CD4-positive, alpha-beta memory T cell (primary cell): ENCODE measurements around the gene DNM2. TPM values are rescaled to one million over a fixed set of nuclear protein-coding genes. Genes with fewer than 3 reads are reported as not detected.
A peak's percentile ranks its signal among the peaks of the same experiment; 100 is the strongest.

Experiments used
- CTCF ChIA-PET: fragments of 350-600 bp; sonication (Branson Sonifier 250); formaldehyde crosslinking; loops from one replicate; lab custom pipeline; 2021; ENCODE audit warnings: inconsistent platforms; ENCODE audit not compliant: partially characterized antibody; lab: Charles Lee
- POLR2A ChIA-PET: fragments of 350-600 bp; sonication (Branson Sonifier 250); formaldehyde crosslinking; loops from one replicate; lab custom pipeline; 2021; ENCODE audit not compliant: partially characterized antibody; lab: Charles Lee
- DNase-seq, 5 donors: peaks; one replicate each; pipeline versions ENCODE4 v3.0.0 to v3.0.0-alpha.2; 2020 to 2022; ENCODE audit warnings: mixed read lengths in 1 of 5
- H3K27ac ChIP-seq: one replicate; pipeline ENCODE4 v1.7.0; 2013; ENCODE audit warnings: low read depth, low read length
- H3K27me3 ChIP-seq: 2 replicates; pipeline ENCODE4 v1.7.0; 2013; ENCODE audit warnings: mild to moderate bottlenecking, low read length, moderate library complexity; ENCODE audit not compliant: insufficient read depth
- H3K36me3 ChIP-seq: 2 replicates; pipeline ENCODE4 v1.7.0; 2013; ENCODE audit warnings: mild to moderate bottlenecking, low read length, moderate library complexity; ENCODE audit not compliant: insufficient read depth
- H3K4me1 ChIP-seq: 2 replicates; pipeline ENCODE4 v1.7.0; 2013; ENCODE audit warnings: mild to moderate bottlenecking, low read length, moderate library complexity; ENCODE audit not compliant: insufficient read depth
- H3K4me3 ChIP-seq, 2 donors: one replicate each; pipeline ENCODE4 v1.7.0; 2013; ENCODE audit warnings: low read length in 2 of 2, mild to moderate bottlenecking in 1 of 2
- H3K9me3 ChIP-seq, 2 donors: one replicate each; pipeline ENCODE4 v1.7.0; 2013; ENCODE audit warnings: low read length in 2 of 2, control low read depth in 1 of 2; ENCODE audit not compliant: control insufficient read depth in 1 of 2
- H3K27ac Mint-ChIP-seq, 7 donors: one replicate each; pipeline ENCODE4 v1.8.0; 2020 to 2021; ENCODE audit warnings: mixed read lengths in 7 of 7, mild to moderate bottlenecking in 6 of 7, inconsistent platforms in 3 of 7, moderate library complexity in 3 of 7
- H3K27me3 Mint-ChIP-seq, 2 donors: one replicate each; pipeline ENCODE4 v1.8.0; 2020 to 2021; ENCODE audit warnings: mixed read lengths in 2 of 2
- H3K36me3 Mint-ChIP-seq, 2 donors: one replicate each; pipeline ENCODE4 v1.8.0; 2020 to 2021; ENCODE audit warnings: mixed read lengths in 2 of 2, inconsistent platforms in 1 of 2, mild to moderate bottlenecking in 1 of 2
- H3K4me1 Mint-ChIP-seq, 4 donors: one replicate each; pipeline ENCODE4 v1.8.0; 2020 to 2021; ENCODE audit warnings: mixed read lengths in 4 of 4, mild to moderate bottlenecking in 1 of 4
- H3K4me3 Mint-ChIP-seq, 8 donors: one replicate each; pipeline ENCODE4 v1.8.0; 2020 to 2021; ENCODE audit warnings: mixed read lengths in 8 of 8, mild to moderate bottlenecking in 7 of 8, moderate library complexity in 6 of 8, inconsistent platforms in 3 of 8
- H3K9me3 Mint-ChIP-seq, 8 donors: one replicate each; pipeline ENCODE4 v1.8.0; 2020 to 2021; ENCODE audit warnings: mixed read lengths in 8 of 8, mild to moderate bottlenecking in 5 of 8, inconsistent platforms in 3 of 8, moderate library complexity in 1 of 8
- intact Hi-C: fragments of 100-400 bp; cut with micrococcal nuclease; formaldehyde crosslinking; loops from one replicate; pipeline ENCODE4 v1.15.1; 2023
- polyA plus RNA-seq, 2 donors: library from polyadenylated mRNA; unstranded; fragments of 300-500 nt; fragmentation: Illumina TruSeq; gene quantifications; one replicate each; pipeline ENCODE4 v1.2.3, GENCODE V29; 2021
- total RNA-seq, 2 experiments: library from RNA; stranded (reverse); gene quantifications; one replicate each; pipeline ENCODE4 v1.2.3, GENCODE V29; 2021

Gene DNM2
- total and polyA plus RNA-seq, 4 experiments from 2014 or later = 46.3 to 272 (median 174) TPM

DNA sequence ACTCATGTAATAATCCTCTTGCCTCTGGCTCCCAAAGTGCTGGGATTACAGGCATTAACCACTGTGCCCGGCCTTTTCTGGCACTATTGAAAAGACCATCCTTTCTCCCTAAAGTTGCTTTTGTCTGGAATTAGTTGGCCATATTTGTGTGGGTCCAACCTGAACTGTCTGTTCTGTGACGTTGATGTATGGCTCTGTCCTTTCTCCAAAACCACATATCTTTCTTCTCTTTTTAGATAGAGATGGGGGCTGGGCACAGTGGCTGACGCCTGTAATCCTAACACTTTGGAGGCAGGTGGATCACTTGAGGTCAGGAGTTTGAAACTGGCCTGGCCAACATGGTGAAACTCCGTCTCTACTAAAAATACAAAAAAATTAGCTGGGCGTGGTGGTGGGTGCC is 17.9 kb downstream of the DNM2 start:
- H3K36me3 Mint-ChIP-seq = peaks cover 7 to 14% of the 10 kb centered on the region in 2 donors
- ChIA-PET CTCF (interaction anchor here (0.7 to 1.2 kb wide), 3 partner anchors 128 to 154 kb away, joined by 3 read pairs; no protein-coding TSS in a partner anchor), POLR2A (no interaction called here)
- no peaks in the 10 kb centered on the region for H3K27me3 Mint-ChIP-seq
- peaks cover 49% of the 10 kb centered on the region for H3K4me1 ChIP-seq
- H3K9me3 Mint-ChIP-seq = peaks cover 0 to 3% (median 0%) of the 10 kb centered on the region in 8 donors
- no peaks in the 10 kb centered on the region for H3K36me3 ChIP-seq
- peak overlapping the region in 2 of 7 donors; percentile 22 to 58 for H3K27ac Mint-ChIP-seq
- no peak for DNase-seq
- intact Hi-C loops = no loop called here
- H3K4me3 ChIP-seq = no peak overlapping the region
- H3K4me3 Mint-ChIP-seq = no peak overlapping the region
- H3K4me1 Mint-ChIP-seq = peaks cover 23 to 52% (median 35%) of the 10 kb centered on the region in 4 donors
- no peaks in the 10 kb centered on the region for H3K27me3 ChIP-seq
- no peaks in the 10 kb centered on the region for H3K9me3 ChIP-seq
- H3K27ac ChIP-seq = no peak overlapping the region

DNA sequence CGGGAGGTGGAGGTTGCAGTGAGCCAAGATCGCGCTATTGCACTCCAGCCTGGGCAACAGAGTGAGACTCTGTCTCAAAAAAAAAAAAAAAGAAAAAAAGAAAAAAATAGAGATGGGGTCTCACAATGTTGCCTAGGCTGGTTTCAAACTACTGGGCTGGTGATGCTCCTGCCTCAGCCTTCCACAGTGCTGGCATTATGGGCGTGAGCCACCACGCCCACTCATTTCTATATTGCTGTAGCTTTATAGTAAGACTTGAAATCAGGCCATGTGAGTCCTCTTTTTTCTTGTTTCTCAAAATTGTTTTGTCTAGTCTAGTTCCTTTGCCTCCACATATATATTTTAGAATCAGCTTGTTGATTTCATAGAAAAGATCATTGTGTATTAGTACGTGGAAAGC is 18.3 kb downstream of the DNM2 start:
- Histone ChIP-seq H3K27ac (no peak overlapping the region), H3K27me3 (no peaks in the 10 kb centered on the region), H3K4me1 (peaks cover 45% of the 10 kb centered on the region), H3K9me3 (no peaks in the 10 kb centered on the region), H3K36me3 (no peaks in the 10 kb centered on the region), H3K4me3 (no peak overlapping the region)
- ChIA-PET POLR2A (interaction anchor here (1.7 kb wide), 1 partner anchor 18 kb away, joined by 4 read pairs; no protein-coding TSS in a partner anchor), CTCF (interaction anchor here (0.7 to 1.2 kb wide), 3 partner anchors 128 to 155 kb away, joined by 3 read pairs; no protein-coding TSS in a partner anchor)
- H3K36me3 Mint-ChIP-seq = peaks cover 7 to 14% of the 10 kb centered on the region in 2 donors
- intact Hi-C loops = no loop called here
- DNase-seq = peak in 1 of 5 donors; percentile 3
- peak overlapping the region in 3 of 7 donors; percentile 22 to 50 (median 47) for H3K27ac Mint-ChIP-seq
- H3K4me1 Mint-ChIP-seq = peaks cover 26 to 52% (median 36%) of the 10 kb centered on the region in 4 donors
- peaks cover 0 to 3% (median 0%) of the 10 kb centered on the region in 8 donors for H3K9me3 Mint-ChIP-seq
- no peaks in the 10 kb centered on the region for H3K27me3 Mint-ChIP-seq
- no peak overlapping the region for H3K4me3 Mint-ChIP-seq

DNA sequence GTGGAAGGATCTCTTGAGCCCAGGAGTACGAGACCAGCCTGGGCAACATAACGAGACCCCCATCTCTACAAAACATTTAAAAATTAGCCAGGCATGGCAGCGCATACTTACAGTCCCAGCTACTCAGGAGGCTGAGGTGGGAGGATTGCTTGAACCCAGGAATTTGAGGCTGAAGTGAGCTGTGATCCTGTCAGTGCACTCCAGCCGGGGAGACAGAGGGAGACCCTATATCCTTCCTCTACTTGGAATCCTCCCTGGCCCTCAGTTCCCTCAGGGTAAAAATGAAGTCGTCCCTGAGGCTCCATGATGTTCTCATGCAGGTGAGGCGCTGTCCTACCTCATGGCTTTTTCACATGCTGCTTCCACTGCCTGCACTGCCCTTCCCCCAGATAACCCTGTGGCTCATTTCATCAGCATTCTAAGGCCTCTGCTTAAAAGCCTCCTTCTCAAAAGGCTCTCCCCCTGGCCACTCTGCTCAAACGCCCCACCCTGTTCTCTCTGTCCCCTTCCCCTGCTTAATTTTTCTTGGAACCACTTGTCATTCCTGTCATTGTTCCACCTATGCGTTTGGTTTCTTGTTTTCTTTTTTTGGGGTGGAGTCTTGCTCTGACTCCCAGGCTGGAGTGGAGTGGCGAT is 19.2 kb downstream of the DNM2 start:
- H3K4me1 ChIP-seq = peaks cover 40% of the 10 kb centered on the region
- intact Hi-C loops = no loop called here
- H3K36me3 Mint-ChIP-seq = peaks cover 7 to 10% of the 10 kb centered on the region in 2 donors
- H3K4me3 ChIP-seq = no peak overlapping the region
- no peak for DNase-seq
- peaks cover 0 to 3% (median 0%) of the 10 kb centered on the region in 8 donors for H3K9me3 Mint-ChIP-seq
- CTCF ChIA-PET = interaction anchor here (0.9 to 1.2 kb wide), 2 partner anchors 127 to 129 kb away, joined by 3 read pairs; no protein-coding TSS in a partner anchor
- no peaks in the 10 kb centered on the region for H3K27me3 ChIP-seq
- POLR2A ChIA-PET = interaction anchor here (1.7 kb wide), 1 partner anchor 18 kb away, joined by 4 read pairs; no protein-coding TSS in a partner anchor
- no peak overlapping the region for H3K4me3 Mint-ChIP-seq
- H3K9me3 ChIP-seq = no peaks in the 10 kb centered on the region
- H3K27ac Mint-ChIP-seq = peak overlapping the region in 6 of 7 donors; percentile 23 to 90 (median 72)
- H3K4me1 Mint-ChIP-seq = peaks cover 26 to 49% (median 35%) of the 10 kb centered on the region in 4 donors
- no peak overlapping the region for H3K27ac ChIP-seq
- H3K27me3 Mint-ChIP-seq = no peaks in the 10 kb centered on the region
- no peaks in the 10 kb centered on the region for H3K36me3 ChIP-seq

DNA sequence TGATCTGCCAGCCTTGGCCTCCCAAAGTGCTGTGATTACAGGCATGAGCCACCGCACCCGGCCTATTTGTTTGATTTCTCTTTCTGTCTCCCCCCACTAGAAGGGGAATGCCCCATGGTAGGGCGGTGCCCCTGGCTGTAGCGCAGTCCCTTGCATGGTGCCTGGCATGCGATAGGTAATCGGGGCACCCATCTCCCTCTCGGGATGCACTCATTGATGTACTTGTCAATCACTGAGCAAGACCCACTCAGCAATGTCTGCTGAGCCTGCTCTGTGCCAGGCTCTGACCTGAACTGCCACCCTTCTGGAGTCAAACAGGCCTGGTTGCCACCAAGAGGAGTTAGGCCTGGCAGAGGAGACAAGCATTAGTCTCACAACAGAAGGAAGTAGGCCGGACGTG is 19.8 kb downstream of the DNM2 start:
- no peaks in the 10 kb centered on the region for H3K36me3 ChIP-seq
- H3K4me1 ChIP-seq = peaks cover 43% of the 10 kb centered on the region
- no peak overlapping the region for H3K4me3 ChIP-seq
- Mint-ChIP-seq H3K27ac (peak overlapping the region in 6 of 7 donors; percentile 29 to 90 (median 50)), H3K36me3 (peaks cover 7 to 10% of the 10 kb centered on the region in 2 donors), H3K4me3 (no peak overlapping the region), H3K9me3 (peaks cover 0 to 3% (median 0%) of the 10 kb centered on the region in 8 donors), H3K27me3 (no peaks in the 10 kb centered on the region), H3K4me1 (peaks cover 26 to 55% (median 39%) of the 10 kb centered on the region in 4 donors)
- no peak overlapping the region for H3K27ac ChIP-seq
- ChIA-PET CTCF (no interaction called here), POLR2A (interaction anchor here (1.7 kb wide), 1 partner anchor 19 kb away, joined by 4 read pairs; no protein-coding TSS in a partner anchor)
- no peaks in the 10 kb centered on the region for H3K9me3 ChIP-seq
- intact Hi-C loops = no loop called here
- peak in 1 of 5 donors; percentile 32 for DNase-seq
- no peaks in the 10 kb centered on the region for H3K27me3 ChIP-seq

DNA sequence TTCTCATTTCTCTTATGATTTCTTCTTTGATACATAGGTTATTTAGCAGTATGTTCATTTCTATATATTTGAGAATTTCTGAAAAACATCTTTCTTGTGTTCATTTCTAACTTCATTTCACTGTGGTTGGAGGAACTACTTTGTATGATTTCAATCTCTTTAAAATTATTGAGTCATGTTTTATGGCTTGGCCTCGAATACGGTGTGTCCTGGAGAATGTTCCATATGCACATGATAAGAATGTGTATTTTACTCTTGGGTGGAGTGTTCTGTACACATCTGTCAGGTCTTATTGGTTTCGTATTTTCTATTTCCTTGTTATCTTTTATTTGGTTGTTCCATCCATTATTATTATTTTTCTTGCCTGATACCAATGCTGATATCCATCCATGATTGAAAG is 22.9 kb downstream of the DNM2 start:
- H3K4me1 ChIP-seq = peaks cover 56% of the 10 kb centered on the region
- H3K9me3 ChIP-seq = no peaks in the 10 kb centered on the region
- no peaks in the 10 kb centered on the region for H3K27me3 ChIP-seq
- intact Hi-C loops = no loop called here
- Mint-ChIP-seq H3K4me3 (peak overlapping the region in 1 of 8 donors; percentile 45), H3K4me1 (peaks cover 27 to 67% (median 47%) of the 10 kb centered on the region in 4 donors), H3K27ac (peak overlapping the region in 4 of 7 donors; percentile 35 to 61 (median 38)), H3K27me3 (no peaks in the 10 kb centered on the region), H3K9me3 (peaks cover 0 to 3% (median 0%) of the 10 kb centered on the region in 8 donors), H3K36me3 (peaks cover 7 to 12% of the 10 kb centered on the region in 2 donors)
- no peak overlapping the region for H3K4me3 ChIP-seq
- H3K27ac ChIP-seq = no peak overlapping the region
- peaks cover 8% of the 10 kb centered on the region for H3K36me3 ChIP-seq
- ChIA-PET CTCF (interaction anchor here (0.7 kb wide), 1 partner anchor 30 kb away, joined by 3 read pairs; no protein-coding TSS in a partner anchor), POLR2A (interaction anchor here (1.2 to 1.3 kb wide), 2 partner anchors 19 to 24 kb away, joined by 3 to 4 read pairs; no protein-coding TSS in a partner anchor)
- no peak for DNase-seq

DNA sequence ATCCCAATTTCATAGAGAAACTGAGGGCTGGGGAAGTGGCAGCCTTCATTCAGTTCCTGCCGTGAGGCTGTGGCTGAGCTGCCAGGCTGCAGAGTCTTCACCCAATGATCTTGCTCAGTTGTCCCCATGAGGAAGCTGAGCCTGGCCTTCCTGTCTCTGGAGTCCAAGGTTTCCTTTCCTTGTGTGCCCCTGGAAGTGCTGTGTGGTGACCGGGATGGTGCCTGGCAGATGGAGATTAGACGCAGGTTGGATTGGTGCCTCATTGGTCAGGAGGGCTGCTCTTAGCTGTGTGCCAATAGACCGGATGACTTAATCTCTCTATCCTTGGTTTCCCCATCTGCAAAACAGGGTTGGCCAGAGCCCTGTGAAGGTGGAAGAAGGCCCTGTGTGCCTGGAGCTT is 24.6 kb downstream of the DNM2 start:
- H3K4me3 Mint-ChIP-seq = no peak overlapping the region
- H3K36me3 ChIP-seq = peaks cover 8% of the 10 kb centered on the region
- peaks cover 25 to 67% (median 44%) of the 10 kb centered on the region in 4 donors for H3K4me1 Mint-ChIP-seq
- no peaks in the 10 kb centered on the region for H3K9me3 ChIP-seq
- no peak overlapping the region for H3K4me3 ChIP-seq
- DNase-seq = no peak
- ChIA-PET CTCF (interaction anchor here (1.1 to 1.4 kb wide), 3 partner anchors 9 to 119 kb away, joined by 4 to 6 read pairs (median 5); partner anchors contain the start of gene DNM2), POLR2A (interaction anchor here (0.7 to 1.4 kb wide), 2 partner anchors 11 to 15 kb away, joined by 3 read pairs; no protein-coding TSS in a partner anchor)
- peaks cover 7% of the 10 kb centered on the region in 2 donors for H3K36me3 Mint-ChIP-seq
- intact Hi-C loops = no loop called here
- H3K27me3 Mint-ChIP-seq = no peaks in the 10 kb centered on the region
- H3K27ac ChIP-seq = no peak overlapping the region
- peaks cover 0 to 3% (median 0%) of the 10 kb centered on the region in 8 donors for H3K9me3 Mint-ChIP-seq
- peak overlapping the region in 5 of 7 donors; percentile 42 to 93 (median 47) for H3K27ac Mint-ChIP-seq
- H3K27me3 ChIP-seq = no peaks in the 10 kb centered on the region
- H3K4me1 ChIP-seq = peaks cover 51% of the 10 kb centered on the region
